LNCAP (cell line): ENCODE results near the gene PLA2G2C.

ENCODE experiments used
- TF ChIP-seq, protein P1 (sequence below): fragments of 450-650 bp; IDR thresholded peaks from 2 replicates; pipeline ENCODE4 v1.5.1; 2017; ENCODE audit warnings: mild to moderate bottlenecking

Gene PLA2G2C

DNA sequence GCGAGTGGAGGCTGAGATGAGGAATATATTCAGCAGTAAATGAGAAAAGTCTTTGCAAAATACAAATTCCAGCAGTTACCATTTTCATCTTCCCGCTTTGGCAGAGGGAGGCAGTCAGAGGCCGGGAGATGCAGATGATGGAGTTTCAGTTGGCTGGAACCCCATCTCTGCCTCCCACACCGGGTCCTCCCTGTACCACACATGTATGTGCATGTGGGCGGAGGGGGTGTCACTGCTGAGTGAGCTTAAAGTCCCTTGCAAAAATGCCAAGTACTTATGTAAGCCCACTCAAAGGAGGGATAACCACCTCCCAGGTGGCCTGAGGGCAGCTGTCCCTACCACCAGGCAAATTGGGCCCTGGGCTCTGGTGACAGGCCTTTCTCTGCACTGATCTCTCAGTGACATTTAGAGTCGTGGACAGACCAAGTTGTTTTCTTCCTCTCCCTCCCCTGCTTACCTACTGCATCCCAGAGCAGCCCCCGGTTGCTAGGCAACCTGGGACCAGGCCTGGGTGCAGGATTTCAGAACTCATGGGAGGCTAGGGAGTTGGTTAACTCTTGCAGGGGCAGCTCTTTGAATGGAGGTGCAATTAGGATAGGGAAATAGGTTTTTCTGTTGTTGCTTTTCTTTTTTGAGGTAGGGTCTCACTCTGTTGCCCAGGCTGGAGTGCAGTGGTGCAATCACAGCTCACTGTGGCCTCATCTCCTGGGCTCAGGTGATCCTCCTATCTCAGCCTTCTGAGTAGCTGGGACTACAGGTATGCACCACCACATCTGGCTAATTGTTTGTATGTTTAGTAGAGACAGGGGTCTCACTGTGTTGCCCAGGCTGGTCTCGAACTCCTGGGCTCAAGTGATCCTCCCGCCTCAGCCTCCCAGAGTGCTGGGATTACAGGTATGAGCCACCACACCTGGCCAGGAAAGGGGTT lies 17.5 kb downstream of the PLA2G2C start:
- TF ChIP-seq, protein P1, sequence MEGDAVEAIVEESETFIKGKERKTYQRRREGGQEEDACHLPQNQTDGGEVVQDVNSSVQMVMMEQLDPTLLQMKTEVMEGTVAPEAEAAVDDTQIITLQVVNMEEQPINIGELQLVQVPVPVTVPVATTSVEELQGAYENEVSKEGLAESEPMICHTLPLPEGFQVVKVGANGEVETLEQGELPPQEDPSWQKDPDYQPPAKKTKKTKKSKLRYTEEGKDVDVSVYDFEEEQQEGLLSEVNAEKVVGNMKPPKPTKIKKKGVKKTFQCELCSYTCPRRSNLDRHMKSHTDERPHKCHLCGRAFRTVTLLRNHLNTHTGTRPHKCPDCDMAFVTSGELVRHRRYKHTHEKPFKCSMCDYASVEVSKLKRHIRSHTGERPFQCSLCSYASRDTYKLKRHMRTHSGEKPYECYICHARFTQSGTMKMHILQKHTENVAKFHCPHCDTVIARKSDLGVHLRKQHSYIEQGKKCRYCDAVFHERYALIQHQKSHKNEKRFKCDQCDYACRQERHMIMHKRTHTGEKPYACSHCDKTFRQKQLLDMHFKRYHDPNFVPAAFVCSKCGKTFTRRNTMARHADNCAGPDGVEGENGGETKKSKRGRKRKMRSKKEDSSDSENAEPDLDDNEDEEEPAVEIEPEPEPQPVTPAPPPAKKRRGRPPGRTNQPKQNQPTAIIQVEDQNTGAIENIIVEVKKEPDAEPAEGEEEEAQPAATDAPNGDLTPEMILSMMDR, result no peak

DNA sequence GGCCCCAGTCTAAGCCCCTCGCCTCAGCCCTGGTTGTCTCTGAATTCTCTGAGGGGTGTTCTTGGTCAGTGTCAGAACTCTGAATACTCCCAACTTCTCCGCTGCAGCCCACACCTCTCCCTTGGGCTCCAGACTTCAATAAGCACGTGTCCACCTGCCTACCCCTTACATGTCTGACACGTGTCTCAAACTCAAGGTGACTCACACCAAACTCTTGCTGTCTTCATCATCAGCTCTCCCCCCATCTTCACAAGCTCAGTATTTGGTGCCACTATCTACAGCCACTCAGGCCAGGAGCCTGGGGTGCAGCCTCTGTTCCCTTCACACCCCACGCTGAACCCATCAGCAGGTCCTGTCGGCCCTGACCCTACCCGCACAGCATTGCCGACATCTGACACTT lies 19.2 kb downstream of the PLA2G2C start:
- TF ChIP-seq, protein P1, result no peak

DNA sequence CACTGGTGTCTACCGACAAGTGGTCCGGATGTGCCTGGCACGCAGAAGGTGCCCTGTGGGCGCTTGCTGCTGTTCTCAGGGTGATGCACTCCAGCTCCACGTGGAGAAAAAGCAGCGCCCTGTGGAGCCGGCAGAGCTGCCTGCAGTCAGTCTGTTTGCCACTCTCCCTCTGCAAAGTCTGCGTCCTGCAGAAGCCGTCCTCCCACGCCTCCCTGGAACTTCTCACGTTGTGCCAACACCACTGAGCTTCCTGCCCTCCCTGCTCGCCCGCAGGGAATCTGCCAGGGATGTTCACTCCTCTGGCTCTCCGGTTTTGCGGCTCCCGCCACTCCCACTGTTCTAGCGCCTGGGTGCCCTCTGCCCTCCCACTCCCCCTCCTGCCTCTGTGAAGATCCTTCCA lies 20.3 kb downstream of the PLA2G2C start:
- TF ChIP-seq, protein P1, result no peak

DNA sequence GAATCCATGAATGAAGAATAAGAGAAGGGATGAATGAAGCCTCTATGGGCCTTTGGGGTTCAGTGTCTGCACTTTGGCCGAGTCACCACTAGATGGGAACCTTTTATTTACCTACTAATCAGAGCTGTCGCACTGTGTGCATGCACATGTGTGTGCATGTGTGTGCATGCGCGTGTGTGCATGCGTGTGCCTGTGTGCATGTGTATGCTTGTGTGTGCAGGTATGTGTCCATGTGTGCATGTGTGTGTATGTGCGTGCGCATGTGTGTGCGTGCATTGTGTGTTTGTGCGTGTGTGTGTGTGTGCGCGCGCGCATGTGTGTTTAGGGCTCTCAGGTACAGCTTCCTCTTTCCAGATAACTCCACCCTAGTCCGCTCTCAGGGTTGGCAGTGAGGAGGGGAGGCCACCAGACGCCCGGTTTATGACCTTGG lies 20.8 kb downstream of the PLA2G2C start:
- TF ChIP-seq, protein P1, result peak; percentile 27; the same call in 1 of the 2 replicates

DNA sequence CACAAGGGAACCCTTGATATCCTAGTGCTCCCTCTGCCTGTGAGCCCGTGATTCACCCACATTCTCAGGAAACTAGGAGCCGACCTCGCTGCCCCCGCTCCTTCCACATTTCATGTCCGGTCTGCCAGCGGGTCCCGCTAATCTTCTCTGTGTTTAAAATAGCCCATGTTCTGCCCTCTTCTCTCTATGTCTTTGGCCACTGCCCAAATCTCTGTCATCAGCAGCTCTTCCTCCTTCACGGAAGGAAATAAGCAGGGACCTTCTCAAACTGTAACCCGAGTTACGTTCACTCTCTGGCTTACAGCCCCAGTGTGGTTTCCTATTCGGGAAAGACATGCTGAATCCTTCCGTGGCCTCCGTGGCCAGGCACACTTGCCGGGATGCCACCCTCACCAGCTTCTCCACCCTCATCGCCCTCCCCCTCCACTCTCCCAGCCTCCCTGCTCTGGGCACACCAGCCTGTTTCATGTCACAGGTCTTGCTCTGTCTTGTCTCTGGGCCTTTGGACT lies 21.6 kb downstream of the PLA2G2C start:
- TF ChIP-seq, protein P1, result no peak

DNA sequence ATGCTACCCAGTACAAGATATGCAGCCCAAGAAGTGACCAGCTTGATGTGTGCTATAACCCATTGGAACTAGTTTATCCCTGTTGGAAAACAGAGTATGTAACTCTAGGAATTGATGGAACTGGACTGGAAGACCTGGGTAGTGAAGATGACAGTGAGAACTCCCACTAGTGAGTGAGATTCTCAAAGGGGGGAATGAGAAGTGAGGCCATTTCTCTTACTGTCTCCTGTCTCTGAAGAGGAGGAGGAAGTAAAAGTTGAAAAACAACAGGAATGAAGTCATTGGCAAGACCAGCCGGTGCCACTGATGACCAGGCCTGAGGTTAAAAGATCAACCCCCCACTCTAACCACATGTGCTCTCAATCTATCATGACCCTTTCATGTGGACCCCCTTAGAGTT lies 26.3 kb downstream of the PLA2G2C start:
- TF ChIP-seq, protein P1, result no peak

DNA sequence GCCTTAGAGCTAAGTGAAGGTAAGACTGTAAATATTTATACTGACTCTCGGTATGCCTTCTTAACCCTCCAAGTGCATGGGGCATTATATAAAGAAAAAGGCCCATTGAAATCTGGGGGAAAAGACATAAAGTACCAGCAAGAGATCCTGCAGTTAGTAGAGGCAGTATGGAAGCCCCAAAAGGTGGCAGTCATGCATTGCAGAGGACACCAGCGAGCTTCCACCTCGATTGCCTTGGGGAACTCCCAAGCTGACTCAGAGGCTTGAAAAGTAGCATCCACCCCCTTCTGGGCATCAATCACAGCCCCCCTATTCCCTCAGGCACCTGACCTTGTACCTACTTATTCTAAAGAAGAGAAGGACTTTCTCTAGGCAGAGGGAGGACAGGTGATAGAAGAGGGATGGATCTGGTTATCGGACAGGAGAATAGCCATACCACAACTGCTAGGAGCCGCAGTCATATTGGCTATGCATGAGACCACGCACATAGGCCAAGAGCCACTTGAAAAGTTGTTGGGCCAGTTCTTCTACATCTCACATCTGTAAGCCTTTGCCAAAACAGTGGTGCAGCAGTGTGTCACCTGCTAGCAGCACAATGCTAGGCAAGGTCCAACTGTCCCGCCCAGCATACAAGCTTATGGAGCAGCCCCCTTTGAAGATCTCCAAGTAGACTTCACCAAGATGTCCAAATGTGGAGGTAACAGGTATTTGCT lies 27.8 kb downstream of the PLA2G2C start:
- TF ChIP-seq, protein P1, result no peak
